Measurements from ENCODE around the gene MED28.

MED28 gene

DNA sequence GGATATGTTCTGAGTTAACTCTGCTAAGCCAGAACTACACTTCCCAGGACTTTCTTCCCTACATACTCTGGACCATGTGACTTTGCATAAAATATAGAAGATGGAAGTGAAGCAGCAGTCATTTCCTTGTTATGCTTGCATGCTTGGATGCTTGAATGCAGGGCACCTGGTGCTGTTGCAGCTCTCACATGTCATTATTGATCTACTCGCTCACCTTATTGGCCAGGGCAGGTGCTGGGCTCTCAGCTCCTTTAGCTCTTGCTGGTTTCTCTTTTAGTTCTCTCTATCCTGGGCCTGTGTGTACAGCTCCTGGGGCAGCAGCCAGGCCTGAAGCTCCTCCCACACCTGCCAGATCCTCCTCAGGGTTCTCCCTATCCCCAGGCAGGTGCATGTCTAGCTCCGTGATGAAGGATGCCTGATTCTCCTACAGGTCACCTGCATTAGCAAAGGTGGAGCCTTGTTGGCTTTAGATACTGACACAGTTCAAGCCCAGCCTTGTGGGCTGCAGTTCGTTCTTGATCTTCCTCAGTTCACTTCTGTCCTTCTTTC is 53.3 kb downstream of the MED28 start:
- Histone ChIP-seq H3K27me3 (ENCODE audit: control insufficient read depth in 1 of 2, insufficient read depth in 2 of 2, low read length in 2 of 2) (no peaks in the 10 kb centered on the region), H3K36me3 (ENCODE audit: insufficient read depth, low read length) (no peaks in the 10 kb centered on the region), H3K9ac (ENCODE audit: low read length) (no peak overlapping the region), H3K4me1 (ENCODE audit: insufficient read depth, low read length) (no peaks in the 10 kb centered on the region), H3K27ac (ENCODE audit: low read depth, low read length) (no peak overlapping the region), H3K4me3 (ENCODE audit: low read depth in 1 of 2, low read length in 2 of 2) (no peak overlapping the region), H3K9me3 (ENCODE audit: low read length) (no peaks in the 10 kb centered on the region)

DNA sequence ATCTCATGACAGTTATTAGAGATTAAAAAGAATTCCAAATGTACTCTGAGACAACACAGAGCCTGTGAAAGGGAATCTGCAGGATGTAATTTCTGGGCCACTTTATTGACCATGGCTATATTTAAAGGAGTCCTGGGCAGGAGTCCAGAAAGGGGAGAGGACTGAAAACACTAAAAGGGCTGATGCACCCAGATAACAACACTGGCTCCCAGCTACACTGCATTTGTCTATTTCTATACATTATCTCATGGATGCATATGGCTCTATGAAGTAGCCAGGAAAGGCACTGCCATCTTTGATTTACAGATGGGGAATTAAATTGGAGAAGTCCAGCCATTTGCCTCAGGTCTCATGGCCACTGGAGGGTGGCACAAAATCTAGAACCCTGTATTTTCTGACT is 56.0 kb downstream of the MED28 start:
- H3K4me1 ChIP-seq (ENCODE audit: insufficient read depth, low read length) = no peaks in the 10 kb centered on the region
- no peak overlapping the region for H3K9ac ChIP-seq (ENCODE audit: low read length)
- H3K36me3 ChIP-seq (ENCODE audit: insufficient read depth, low read length) = no peaks in the 10 kb centered on the region
- no peaks in the 10 kb centered on the region for H3K27me3 ChIP-seq (ENCODE audit: control insufficient read depth in 1 of 2, insufficient read depth in 2 of 2, low read length in 2 of 2)
- no peaks in the 10 kb centered on the region for H3K9me3 ChIP-seq (ENCODE audit: low read length)
- H3K27ac ChIP-seq (ENCODE audit: low read depth, low read length) = no peak overlapping the region
- H3K4me3 ChIP-seq (ENCODE audit: low read depth in 1 of 2, low read length in 2 of 2) = no peak overlapping the region

DNA sequence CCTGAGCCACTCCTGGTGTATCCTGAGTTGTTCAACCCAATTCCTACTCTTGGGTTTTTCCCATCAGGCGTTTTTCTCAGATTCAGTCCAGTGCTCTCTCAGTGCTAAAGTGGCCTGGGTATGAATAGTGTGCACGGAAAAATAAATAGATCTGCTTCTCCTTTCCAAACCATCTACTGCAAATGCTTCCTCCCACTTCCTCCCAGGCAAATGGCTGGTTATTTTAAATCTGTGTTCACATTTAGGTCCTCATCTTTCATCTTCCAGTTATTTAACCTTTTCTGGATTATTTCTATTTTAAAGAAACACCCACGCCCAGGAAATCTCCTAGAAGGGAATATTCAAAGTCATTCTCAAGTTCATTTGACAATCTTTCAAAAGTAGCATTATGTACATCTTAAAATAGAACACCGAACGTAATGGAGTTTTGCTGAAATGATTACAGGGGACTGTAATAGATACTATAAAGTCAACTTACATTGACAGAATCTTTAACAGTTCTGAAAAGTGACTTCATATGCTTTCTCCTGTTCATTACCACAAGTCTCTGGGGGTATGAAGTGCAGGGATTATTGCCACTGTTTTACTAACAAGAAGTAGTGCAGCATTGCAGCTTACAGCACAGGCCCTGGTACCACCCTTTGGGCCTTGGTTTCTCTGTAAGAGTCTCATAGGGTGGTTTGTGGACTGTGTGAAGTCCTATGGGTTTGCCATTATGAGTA is 66.3 kb downstream of the MED28 start:
- H3K4me3 ChIP-seq (ENCODE audit: low read depth in 1 of 2, low read length in 2 of 2) = no peak overlapping the region
- H3K27ac ChIP-seq (ENCODE audit: low read depth, low read length) = no peak overlapping the region
- H3K9ac ChIP-seq (ENCODE audit: low read length) = no peak overlapping the region
- H3K9me3 ChIP-seq (ENCODE audit: low read length) = no peaks in the 10 kb centered on the region
- H3K4me1 ChIP-seq (ENCODE audit: insufficient read depth, low read length) = no peaks in the 10 kb centered on the region
- H3K27me3 ChIP-seq (ENCODE audit: control insufficient read depth in 1 of 2, insufficient read depth in 2 of 2, low read length in 2 of 2) = no peaks in the 10 kb centered on the region
- H3K36me3 ChIP-seq (ENCODE audit: insufficient read depth, low read length) = no peaks in the 10 kb centered on the region

DNA sequence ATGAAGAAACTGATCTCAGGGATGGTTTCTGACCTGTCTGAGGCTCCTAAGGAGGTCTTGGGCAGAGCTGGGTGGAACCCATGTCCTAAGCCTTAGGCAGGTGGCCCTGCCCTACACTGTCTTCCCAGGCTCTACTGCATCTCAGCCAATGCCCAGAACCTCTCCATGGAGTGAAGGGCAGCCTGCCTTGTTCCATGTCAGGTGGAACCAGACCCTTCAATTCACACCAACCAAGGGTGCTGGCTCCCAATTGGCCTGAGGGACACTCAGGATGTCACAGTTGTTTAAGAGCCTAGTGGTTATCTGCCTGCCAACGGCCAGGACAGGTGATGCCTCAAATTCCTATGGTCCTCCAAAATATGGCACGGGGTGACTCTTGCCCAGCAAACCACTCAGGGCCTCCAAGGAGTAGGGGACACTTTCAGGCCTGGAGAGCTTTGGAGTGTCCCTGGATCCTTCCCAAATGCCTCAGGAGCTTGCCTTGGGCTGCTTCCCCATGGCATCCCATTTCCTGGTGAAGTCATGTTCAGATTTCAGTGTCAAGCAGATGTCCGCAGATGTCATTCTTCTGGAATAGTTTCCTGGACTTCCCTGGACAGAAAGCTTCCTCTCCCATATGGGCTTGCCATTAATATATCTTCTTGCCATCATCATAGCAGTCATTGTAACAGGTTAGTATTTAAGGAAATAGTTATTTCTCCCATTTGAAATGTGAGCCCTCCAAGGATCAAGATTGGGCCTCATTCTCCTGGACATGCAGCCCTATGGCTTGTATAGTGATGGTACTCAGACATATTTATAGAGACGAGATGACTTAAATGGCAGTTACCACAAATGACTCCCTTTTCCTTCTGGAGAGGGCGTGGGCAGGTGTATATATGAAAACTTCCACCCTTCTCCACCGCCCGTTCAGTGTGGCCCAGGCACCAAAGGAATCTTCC is 67.1 kb downstream of the MED28 start:
- no peaks in the 10 kb centered on the region for H3K4me1 ChIP-seq (ENCODE audit: insufficient read depth, low read length)

DNA sequence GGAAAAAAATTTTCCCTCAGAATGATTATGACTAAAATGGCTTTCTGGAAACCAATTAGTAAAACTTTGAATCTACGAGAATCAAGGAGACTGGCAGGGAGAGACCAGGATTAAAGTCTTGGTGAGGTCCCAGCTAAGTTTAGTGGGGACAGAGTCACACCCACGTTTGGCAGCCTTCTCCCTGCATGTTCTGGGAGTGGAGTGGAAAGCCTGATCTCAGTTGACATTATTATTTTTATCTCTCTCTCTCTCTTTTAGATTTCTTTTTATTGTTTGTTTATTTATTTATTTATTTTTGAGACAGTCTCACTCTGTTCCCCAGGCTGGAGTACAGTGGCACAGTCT is 67.8 kb downstream of the MED28 start:
- Histone ChIP-seq H3K36me3 (ENCODE audit: insufficient read depth, low read length) (no peaks in the 10 kb centered on the region), H3K9ac (ENCODE audit: low read length) (no peak overlapping the region), H3K9me3 (ENCODE audit: low read length) (no peaks in the 10 kb centered on the region), H3K4me1 (ENCODE audit: insufficient read depth, low read length) (no peaks in the 10 kb centered on the region), H3K27me3 (ENCODE audit: control insufficient read depth in 1 of 2, insufficient read depth in 2 of 2, low read length in 2 of 2) (no peaks in the 10 kb centered on the region), H3K4me3 (ENCODE audit: low read depth in 1 of 2, low read length in 2 of 2) (no peak overlapping the region), H3K27ac (ENCODE audit: low read depth, low read length) (no peak overlapping the region)

More for the DNA sequence above, 67.1 kb downstream of the MED28 start:
- no peak overlapping the region for H3K9ac ChIP-seq (ENCODE audit: low read length)
- H3K4me3 ChIP-seq (ENCODE audit: low read depth in 1 of 2, low read length in 2 of 2) = no peak overlapping the region
- no peak overlapping the region for H3K27ac ChIP-seq (ENCODE audit: low read depth, low read length)
- H3K27me3 ChIP-seq (ENCODE audit: control insufficient read depth in 1 of 2, insufficient read depth in 2 of 2, low read length in 2 of 2) = no peaks in the 10 kb centered on the region
- H3K36me3 ChIP-seq (ENCODE audit: insufficient read depth, low read length) = no peaks in the 10 kb centered on the region
- no peaks in the 10 kb centered on the region for H3K9me3 ChIP-seq (ENCODE audit: low read length)

All from muscle layer of colon (tissue), 2 donors.